ENCODE results near the gene KRTAP4-3. TPM values are rescaled to one million over a fixed set of nuclear protein-coding genes. Genes with fewer than 3 reads are reported as not detected.
"Not testable (repeated sequence)": the region's sequence is repeated elsewhere in the genome, so short reads cannot be mapped to it uniquely, and the experiment has no call there.

Gene KRTAP4-3
- total RNA-seq, 6 experiments from 2014 or later: not detected

- DNase-seq: no peak
- Mint-ChIP-seq H3K4me3 (no peak overlapping the region), H3K9me3 (peaks cover 11% of the 10 kb centered on the region), H3K27ac (no peak overlapping the region), H3K27me3 (ENCODE audit: insufficient read depth) (no peaks in the 10 kb centered on the region; the same call in 1 of the 2 replicates), H3K36me3 (ENCODE audit: low read depth) (peaks cover 41% of the 10 kb centered on the region), H3K4me1 (ENCODE audit: low read depth) (peaks cover 54% of the 10 kb centered on the region)
- TF ChIP-seq CTCF (IDR thresholded peaks at IDR 0.05): no peak
Measured at GRCh38 chr17:41127371-41127770, 40.6 kb downstream of the KRTAP4-3 start.

DNA sequence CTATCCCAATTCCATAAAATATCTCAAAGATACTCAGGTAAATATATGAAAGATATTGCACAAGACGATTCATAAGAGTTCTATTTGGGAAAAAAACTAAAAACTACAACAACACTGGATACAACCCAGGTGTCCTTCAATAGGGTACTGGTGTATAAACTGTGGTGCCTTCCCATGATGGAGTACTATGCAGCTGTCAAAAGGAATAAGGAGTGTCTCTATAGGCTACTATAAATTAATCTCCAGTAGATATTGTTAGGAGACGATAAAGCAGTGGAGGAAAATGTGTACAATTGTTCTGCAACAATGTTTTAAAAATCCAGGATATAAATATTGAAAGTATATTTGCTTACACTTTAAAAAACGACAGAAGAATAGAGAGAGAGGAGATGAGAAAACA, 41.6 kb downstream of the KRTAP4-3 start:
- no peak for TF ChIP-seq CTCF (IDR thresholded peaks at IDR 0.05)
- H3K4me3 Mint-ChIP-seq: no peak overlapping the region
- peaks cover 49% of the 10 kb centered on the region for H3K4me1 Mint-ChIP-seq (ENCODE audit: low read depth)
- H3K9me3 Mint-ChIP-seq: peaks cover 17% of the 10 kb centered on the region
- H3K27ac Mint-ChIP-seq: no peak overlapping the region
- DNase-seq: no peak
- peaks cover 46% of the 10 kb centered on the region for H3K36me3 Mint-ChIP-seq (ENCODE audit: low read depth)
- H3K27me3 Mint-ChIP-seq (ENCODE audit: insufficient read depth): no peaks in the 10 kb centered on the region; the same call in 1 of the 2 replicates

DNA sequence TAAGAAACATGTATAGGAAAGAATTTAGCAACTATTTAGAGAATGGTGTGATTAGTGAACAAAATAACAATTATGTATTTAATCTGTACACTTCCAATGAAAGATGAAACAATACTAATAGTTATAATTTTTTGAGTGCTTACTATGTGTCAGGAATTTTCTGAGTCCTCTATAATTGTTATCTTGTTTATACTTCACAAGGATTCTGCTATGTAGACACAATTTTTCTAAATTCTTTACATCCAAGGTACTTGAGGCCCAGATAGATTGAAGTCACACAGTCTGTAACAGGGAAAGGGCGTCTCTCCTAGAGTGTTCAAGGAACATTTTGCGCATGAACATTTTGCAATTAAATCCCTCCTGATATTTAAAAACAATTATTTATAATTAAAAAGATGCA, 43.0 kb downstream of the KRTAP4-3 start:
- H3K36me3 Mint-ChIP-seq (ENCODE audit: low read depth): peaks cover 44% of the 10 kb centered on the region
- peaks cover 48% of the 10 kb centered on the region for H3K4me1 Mint-ChIP-seq (ENCODE audit: low read depth)
- H3K27ac Mint-ChIP-seq: no peak overlapping the region
- no peak for TF ChIP-seq CTCF (IDR thresholded peaks at IDR 0.05)
- H3K27me3 Mint-ChIP-seq (ENCODE audit: insufficient read depth): no peaks in the 10 kb centered on the region; the same call in 1 of the 2 replicates
- peaks cover 17% of the 10 kb centered on the region for H3K9me3 Mint-ChIP-seq
- DNase-seq: no peak
- no peak overlapping the region for H3K4me3 Mint-ChIP-seq

- Mint-ChIP-seq H3K9me3 (peaks cover 12% of the 10 kb centered on the region), H3K27ac (peak within 1 kb of the TSS; percentile 76), H3K4me1 (ENCODE audit: low read depth) (peaks cover 55% of the 10 kb centered on the region), H3K4me3 (peak within 1 kb of the TSS; percentile 20; the same call in 1 of the 2 replicates), H3K36me3 (ENCODE audit: low read depth) (peaks cover 35% of the 10 kb centered on the region)
- not testable (repeated sequence) for H3K27me3 Mint-ChIP-seq (ENCODE audit: insufficient read depth)
- DNase-seq: peak; percentile 22
Measured at GRCh38 chr17:41123991-41124371, 44.0 kb downstream of the KRTAP4-3 start, which contains the start of gene KRTAP4-12. TSS of gene KRTAP4-12 (minus strand) at chr17:41124182. CDS start at chr17:41124122, 60 bp downstream.

DNA sequence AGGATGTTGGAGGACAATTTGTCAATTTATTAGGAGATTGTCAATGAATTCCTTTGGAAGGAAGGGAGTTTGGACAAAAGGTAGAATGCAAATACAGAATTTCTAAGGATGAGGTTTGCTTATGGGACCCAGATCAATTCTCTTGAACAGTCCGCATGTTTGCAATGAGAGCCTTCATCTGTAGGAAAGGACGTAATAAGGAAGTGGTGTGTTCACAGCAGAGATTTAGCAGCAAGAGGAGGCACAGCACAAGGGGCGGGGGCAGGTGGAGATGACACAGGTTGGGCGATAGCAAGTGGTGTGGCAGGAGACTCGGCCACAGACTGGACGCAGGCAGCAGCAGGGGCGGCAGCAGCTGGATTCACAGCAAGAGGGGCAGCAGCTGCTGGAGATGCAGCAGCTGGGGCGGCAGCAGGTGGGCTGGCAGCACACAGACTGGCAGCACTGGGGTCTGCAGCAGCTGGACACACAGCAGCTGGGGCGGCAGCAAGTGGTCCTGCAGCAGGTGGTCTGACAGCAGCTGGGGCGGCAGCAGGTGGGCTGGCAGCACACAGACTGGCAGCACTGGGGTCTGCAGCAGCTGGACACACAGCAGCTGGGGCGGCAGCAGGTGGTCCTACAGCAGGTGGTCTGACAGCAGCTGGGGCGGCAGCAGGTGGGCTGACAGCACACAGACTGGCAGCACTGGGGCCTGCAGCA, 44.6 kb downstream of the KRTAP4-3 start:
- H3K4me3 Mint-ChIP-seq: peak overlapping the region; percentile 20; the same call in 1 of the 2 replicates
- peak overlapping the region; percentile 76 for H3K27ac Mint-ChIP-seq
- DNase-seq; H3K27me3 Mint-ChIP-seq (ENCODE audit: insufficient read depth); H3K9me3 Mint-ChIP-seq: not testable (repeated sequence)
- peaks cover 30% of the 10 kb centered on the region for H3K36me3 Mint-ChIP-seq (ENCODE audit: low read depth)
- H3K4me1 Mint-ChIP-seq (ENCODE audit: low read depth): peaks cover 61% of the 10 kb centered on the region

GRCh38 chr17:41121742-41122141, 46.3 kb downstream of the KRTAP4-3 start:
- H3K27ac Mint-ChIP-seq: peak overlapping the region; percentile 76
- H3K27me3 Mint-ChIP-seq (ENCODE audit: insufficient read depth): no peaks in the 10 kb centered on the region
- no peak overlapping the region for H3K4me3 Mint-ChIP-seq
- H3K9me3 Mint-ChIP-seq: peaks cover 8% of the 10 kb centered on the region
- peaks cover 26% of the 10 kb centered on the region for H3K36me3 Mint-ChIP-seq (ENCODE audit: low read depth)
- H3K4me1 Mint-ChIP-seq (ENCODE audit: low read depth): peaks cover 78% of the 10 kb centered on the region
- DNase-seq: no peak
- TF ChIP-seq CTCF (IDR thresholded peaks at IDR 0.05): no peak

GRCh38 chr17:41119696-41120690, 48.0 kb downstream of the KRTAP4-3 start:
- DNase-seq: peak; percentile 90
- Mint-ChIP-seq H3K4me3 (peak overlapping the region; percentile 35; the same call in 1 of the 2 replicates), H3K4me1 (ENCODE audit: low read depth) (peaks cover 91% of the 10 kb centered on the region), H3K27ac (peak overlapping the region; percentile 85), H3K36me3 (ENCODE audit: low read depth) (peaks cover 20% of the 10 kb centered on the region)
- not testable (repeated sequence) for H3K9me3 Mint-ChIP-seq; H3K27me3 Mint-ChIP-seq (ENCODE audit: insufficient read depth)
